ENCODE measurements around the gene CCDC142. TPM values are rescaled to one million over a fixed set of nuclear protein-coding genes. Genes with fewer than 3 reads are reported as not detected.

Gene CCDC142
- polyA plus RNA-seq, 1 donor = 21.3 TPM

DNA sequence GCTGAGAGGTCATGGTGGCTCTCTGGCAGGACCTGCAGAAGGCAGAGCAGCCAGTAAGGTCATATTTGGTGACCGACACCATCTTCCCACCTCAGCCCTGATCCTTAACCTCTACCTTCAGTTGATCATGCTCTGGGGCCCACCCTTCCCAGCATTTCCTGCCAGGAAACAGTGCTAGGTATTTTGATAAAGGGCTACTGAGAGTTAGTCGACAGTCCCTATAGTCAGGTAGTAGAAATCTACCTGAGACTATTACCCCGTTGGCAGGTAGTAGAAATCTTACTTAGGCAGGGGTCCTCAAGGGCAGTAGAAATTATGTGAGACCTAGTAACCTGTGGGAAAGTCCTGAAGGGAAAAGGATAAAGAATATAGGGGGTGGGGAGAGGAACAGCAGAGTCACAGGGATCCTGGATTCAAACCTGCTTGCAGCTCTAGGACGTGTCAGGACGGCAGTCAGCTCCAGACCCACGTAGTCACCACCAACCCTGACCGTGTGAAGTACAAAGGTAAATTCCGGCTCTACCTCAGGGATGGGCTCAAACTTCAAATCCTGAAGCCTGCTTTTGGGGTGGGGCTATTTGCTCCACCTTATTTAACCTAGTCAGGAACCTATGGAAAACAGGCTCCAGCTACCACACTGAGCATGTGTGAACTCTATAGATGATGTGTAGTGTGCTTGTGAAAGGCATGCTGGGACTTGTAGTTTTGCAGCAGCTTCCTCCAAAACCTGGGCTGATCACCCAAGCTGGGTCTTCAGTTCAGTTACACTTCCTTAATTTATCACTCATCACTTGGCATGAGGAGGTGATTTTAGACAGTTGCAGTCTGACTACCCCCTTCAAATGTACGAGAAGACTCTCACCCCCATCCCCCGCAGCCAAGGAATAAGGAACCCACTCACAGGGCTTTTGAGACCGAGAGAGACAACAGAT is 43.2 kb upstream of the CCDC142 start, which contains the start of gene DQX1:
DQX1 (minus strand) TSS at position 515 of the 932 bp plus-strand sequence; CDS start at position 13, 502 bp downstream.
- H3K36me3 ChIP-seq (ENCODE audit: control insufficient read depth, insufficient read depth, low read length) = peaks cover 22% of the 10 kb centered on the region
- H3K27me3 ChIP-seq (ENCODE audit: control insufficient read depth, insufficient read depth, low read length) = no peaks in the 10 kb centered on the region
- H3K4me3 ChIP-seq (ENCODE audit: low read length) = peak within 1 kb of the TSS; percentile 8
- no peaks in the 10 kb centered on the region for H3K9me3 ChIP-seq (ENCODE audit: control insufficient read depth, low read depth, low read length)
- WGBS (ENCODE audit: insufficient coverage, low lambda C conversion rate) = no CpG with 5 or more reads among the region's 11 CpGs
- H3K4me1 ChIP-seq (ENCODE audit: control insufficient read depth, insufficient read depth, low read length) = peaks cover 12% of the 10 kb centered on the region
- H3K27ac ChIP-seq (ENCODE audit: low read length) = peak within 1 kb of the TSS; percentile 20
- peak; percentile 79 to 88 for DNase-seq

DNA sequence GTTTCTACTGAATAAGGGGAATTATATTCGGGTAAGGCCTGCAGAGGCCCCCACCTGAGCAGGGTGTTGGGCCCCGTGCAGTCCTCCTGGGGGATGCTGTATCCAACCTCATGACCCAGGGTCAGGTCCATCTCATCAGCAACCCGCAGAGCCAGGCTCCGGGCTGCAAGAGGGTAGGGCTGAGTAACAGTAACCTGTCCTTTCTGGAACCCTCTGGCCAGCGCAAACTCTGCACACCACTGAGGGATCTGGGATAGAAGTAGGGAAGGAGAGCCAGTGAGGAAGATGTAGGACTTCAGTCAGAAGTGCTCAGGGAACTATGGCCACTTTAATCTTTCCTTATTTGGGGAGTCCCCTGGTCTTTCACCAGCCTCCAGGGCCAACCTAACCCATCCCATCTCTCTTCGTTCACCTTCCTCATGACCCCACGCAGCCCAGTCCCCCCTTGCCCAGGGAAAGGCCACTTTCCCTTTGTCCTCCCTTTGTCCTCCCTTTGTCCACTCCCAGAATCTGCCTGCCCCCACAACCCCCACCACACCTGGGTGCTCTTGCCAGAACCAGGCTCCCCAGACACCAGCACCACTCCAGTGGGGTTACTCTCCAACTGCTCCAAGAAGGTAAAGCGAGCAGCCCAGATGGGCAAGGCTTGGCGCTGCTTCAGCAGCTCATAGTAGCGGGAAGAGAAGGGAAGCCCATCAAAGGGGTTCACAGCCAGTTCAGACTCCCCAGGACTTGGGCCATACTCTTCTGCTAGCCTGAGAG is 42.3 kb upstream of the CCDC142 start:
- no peak overlapping the region for H3K27ac ChIP-seq (ENCODE audit: low read length)
- peaks cover 3% of the 10 kb centered on the region for H3K27me3 ChIP-seq (ENCODE audit: control insufficient read depth, insufficient read depth, low read length)
- peaks cover 8% of the 10 kb centered on the region for H3K4me1 ChIP-seq (ENCODE audit: control insufficient read depth, insufficient read depth, low read length)
- no peaks in the 10 kb centered on the region for H3K9me3 ChIP-seq (ENCODE audit: control insufficient read depth, low read depth, low read length)
- no peak for DNase-seq
- H3K36me3 ChIP-seq (ENCODE audit: control insufficient read depth, insufficient read depth, low read length) = peaks cover 22% of the 10 kb centered on the region
- WGBS (ENCODE audit: insufficient coverage, low lambda C conversion rate) = no CpG with 5 or more reads among the region's 10 CpGs
- peak overlapping the region; percentile 8 for H3K4me3 ChIP-seq (ENCODE audit: low read length)

DNA sequence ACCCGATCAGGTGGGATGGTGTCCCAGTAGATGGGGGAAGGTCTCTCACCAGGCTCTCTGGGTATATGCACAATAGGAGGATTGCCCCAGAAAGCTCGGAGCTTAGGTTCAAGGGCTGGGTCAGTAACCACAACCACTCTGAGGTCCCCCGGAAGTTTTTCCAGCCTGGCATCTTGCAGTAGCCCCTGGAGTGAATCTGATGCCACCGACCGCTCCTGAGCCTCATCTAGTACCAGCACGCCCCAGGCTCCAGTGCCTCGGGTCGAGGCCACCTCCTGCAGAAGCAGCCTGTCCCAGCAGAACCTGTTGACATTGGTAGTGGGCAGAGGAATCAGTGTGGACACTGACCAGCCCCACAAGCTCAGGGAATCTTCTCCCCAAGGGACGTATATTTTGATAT is 41.2 kb upstream of the CCDC142 start:
- WGBS (ENCODE audit: insufficient coverage, low lambda C conversion rate) = no CpG with 5 or more reads among the region's 9 CpGs
- DNase-seq = no peak
- H3K9me3 ChIP-seq (ENCODE audit: control insufficient read depth, low read depth, low read length) = no peaks in the 10 kb centered on the region
- peaks cover 10% of the 10 kb centered on the region for H3K27me3 ChIP-seq (ENCODE audit: control insufficient read depth, insufficient read depth, low read length)
- H3K27ac ChIP-seq (ENCODE audit: low read length) = no peak overlapping the region
- H3K4me3 ChIP-seq (ENCODE audit: low read length) = no peak overlapping the region
- H3K4me1 ChIP-seq (ENCODE audit: control insufficient read depth, insufficient read depth, low read length) = peaks cover 8% of the 10 kb centered on the region
- peaks cover 22% of the 10 kb centered on the region for H3K36me3 ChIP-seq (ENCODE audit: control insufficient read depth, insufficient read depth, low read length)

DNA sequence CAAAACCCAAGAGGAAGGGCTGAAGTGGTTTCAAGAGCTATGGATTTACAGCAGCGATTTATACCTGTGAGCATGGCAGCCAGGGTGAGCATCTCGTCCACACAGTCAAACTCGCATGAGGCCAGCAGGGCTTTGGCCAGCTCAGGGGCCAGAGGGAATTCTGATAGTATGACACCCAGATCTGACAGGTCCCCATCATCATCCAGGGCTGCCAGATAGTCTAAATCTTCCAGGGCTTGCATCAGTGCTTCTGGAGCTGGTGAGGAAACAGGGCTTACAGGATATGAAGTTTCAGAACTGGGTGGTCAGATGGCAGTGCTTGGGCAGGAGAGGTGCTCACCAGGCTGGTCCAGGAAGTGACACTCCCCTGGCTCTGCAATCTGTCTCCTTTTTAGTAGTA is 39.7 kb upstream of the CCDC142 start:
- H3K27ac ChIP-seq (ENCODE audit: low read length) = no peak overlapping the region
- peaks cover 23% of the 10 kb centered on the region for H3K27me3 ChIP-seq (ENCODE audit: control insufficient read depth, insufficient read depth, low read length)
- no CpG with 5 or more reads among the region's 3 CpGs for WGBS (ENCODE audit: insufficient coverage, low lambda C conversion rate)
- no peaks in the 10 kb centered on the region for H3K4me1 ChIP-seq (ENCODE audit: control insufficient read depth, insufficient read depth, low read length)
- no peak overlapping the region for H3K4me3 ChIP-seq (ENCODE audit: low read length)
- DNase-seq = no peak
- peaks cover 14% of the 10 kb centered on the region for H3K36me3 ChIP-seq (ENCODE audit: control insufficient read depth, insufficient read depth, low read length)
- H3K9me3 ChIP-seq (ENCODE audit: control insufficient read depth, low read depth, low read length) = no peaks in the 10 kb centered on the region

DNA sequence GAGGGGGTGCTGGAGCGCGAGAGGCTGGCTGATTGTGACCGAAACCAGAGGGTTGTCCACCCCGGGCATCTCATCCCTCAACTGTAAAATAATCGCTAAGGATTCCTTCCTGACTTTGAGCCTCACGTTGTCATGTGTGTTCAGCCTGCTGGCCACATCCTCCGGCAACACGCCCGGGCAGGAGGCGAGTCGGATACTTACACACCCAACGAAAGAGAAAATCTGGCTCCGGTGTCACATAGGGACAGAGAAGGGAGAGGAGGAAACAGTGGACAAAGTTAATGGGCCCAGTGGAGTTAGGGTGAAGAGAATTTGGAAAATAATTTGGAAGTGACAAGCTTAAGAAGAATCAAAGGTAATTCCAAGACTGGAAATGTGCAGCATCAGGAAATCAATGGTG is 33.9 kb upstream of the CCDC142 start:
- Histone ChIP-seq H3K27me3 (ENCODE audit: control insufficient read depth, insufficient read depth, low read length) (peaks cover 80% of the 10 kb centered on the region), H3K27ac (ENCODE audit: low read length) (no peak overlapping the region), H3K36me3 (ENCODE audit: control insufficient read depth, insufficient read depth, low read length) (no peaks in the 10 kb centered on the region), H3K4me3 (ENCODE audit: low read length) (no peak overlapping the region), H3K9me3 (ENCODE audit: control insufficient read depth, low read depth, low read length) (peaks cover 23% of the 10 kb centered on the region), H3K4me1 (ENCODE audit: control insufficient read depth, insufficient read depth, low read length) (peaks cover 5% of the 10 kb centered on the region)
- no peak for DNase-seq
- no CpG with 5 or more reads among the region's 13 CpGs for WGBS (ENCODE audit: insufficient coverage, low lambda C conversion rate)

DNA sequence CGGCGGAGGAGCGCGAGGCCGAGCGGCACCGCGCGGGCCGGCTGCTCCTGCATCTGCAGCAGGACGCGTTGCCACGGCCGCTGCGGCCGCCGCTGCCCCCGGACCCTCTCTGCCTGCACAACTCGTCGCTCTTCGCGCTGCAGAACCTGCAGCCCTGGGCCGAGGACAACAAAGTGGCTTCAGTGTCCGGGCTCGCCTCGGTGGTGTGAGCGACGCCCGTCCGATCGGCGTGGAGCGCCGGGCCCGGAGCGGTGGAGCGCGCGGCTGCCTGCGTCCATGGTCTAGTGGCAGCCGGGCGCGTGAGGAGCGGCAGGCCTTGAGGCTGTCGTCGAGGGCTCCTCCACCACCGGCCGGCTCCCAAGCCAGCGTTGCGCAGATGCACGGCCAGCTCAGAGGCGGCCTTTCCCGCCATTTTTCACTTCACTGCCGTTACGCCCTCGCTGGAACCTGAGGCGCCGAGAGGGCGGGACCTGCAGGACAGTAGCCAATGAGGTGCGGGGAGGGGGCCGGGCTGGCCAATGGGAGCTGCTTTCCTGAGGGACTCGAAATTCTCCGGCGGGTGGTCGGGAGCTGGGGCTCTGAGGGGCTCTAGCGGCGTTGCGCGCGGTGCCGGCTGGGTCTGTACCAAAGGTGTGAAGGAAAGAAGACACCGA is 33.3 kb upstream of the CCDC142 start:
- peaks cover 23% of the 10 kb centered on the region for H3K9me3 ChIP-seq (ENCODE audit: control insufficient read depth, low read depth, low read length)
- H3K27ac ChIP-seq (ENCODE audit: low read length) = no peak overlapping the region
- peaks cover 85% of the 10 kb centered on the region for H3K27me3 ChIP-seq (ENCODE audit: control insufficient read depth, insufficient read depth, low read length)
- no CpG with 5 or more reads among the region's 72 CpGs for WGBS (ENCODE audit: insufficient coverage, low lambda C conversion rate)
- peaks cover 5% of the 10 kb centered on the region for H3K4me1 ChIP-seq (ENCODE audit: control insufficient read depth, insufficient read depth, low read length)
- no peak overlapping the region for H3K4me3 ChIP-seq (ENCODE audit: low read length)
- H3K36me3 ChIP-seq (ENCODE audit: control insufficient read depth, insufficient read depth, low read length) = no peaks in the 10 kb centered on the region
- peak; percentile 36 to 61 for DNase-seq

DNA sequence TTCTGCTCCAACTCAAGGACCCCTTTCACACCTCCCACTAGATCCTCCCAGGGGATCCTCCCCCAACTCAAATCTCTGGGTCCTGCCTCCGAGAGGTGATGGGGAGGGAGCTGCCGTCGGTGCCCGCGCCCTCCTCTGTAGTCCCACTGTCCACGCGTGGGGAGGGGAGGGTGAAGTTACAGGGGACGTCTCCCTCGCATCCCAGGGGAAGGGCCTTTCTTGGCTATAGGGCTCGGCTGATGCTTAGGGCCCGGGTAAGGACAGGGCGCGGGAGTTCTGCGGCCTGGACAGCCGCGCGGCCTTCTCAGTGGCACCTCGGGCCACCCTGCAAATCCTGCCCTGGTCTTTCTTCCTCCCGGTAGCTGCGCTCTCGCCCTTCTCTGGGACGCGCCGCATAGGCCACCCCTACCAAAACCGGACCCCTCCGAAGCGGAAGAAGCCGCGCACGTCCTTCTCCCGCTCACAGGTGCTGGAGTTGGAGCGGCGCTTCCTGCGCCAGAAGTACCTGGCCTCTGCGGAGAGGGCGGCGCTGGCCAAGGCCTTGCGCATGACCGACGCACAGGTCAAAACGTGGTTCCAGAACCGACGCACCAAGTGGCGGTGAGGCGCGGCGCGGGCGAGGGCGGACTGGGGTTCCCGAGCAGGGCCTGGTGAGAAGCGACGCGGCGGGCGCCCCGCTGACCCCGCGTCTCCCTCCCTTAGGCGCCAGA is 32.6 kb upstream of the CCDC142 start:
- WGBS (ENCODE audit: insufficient coverage, low lambda C conversion rate) = no CpG with 5 or more reads among the region's 60 CpGs
- Histone ChIP-seq H3K4me1 (ENCODE audit: control insufficient read depth, insufficient read depth, low read length) (peaks cover 5% of the 10 kb centered on the region), H3K27ac (ENCODE audit: low read length) (no peak overlapping the region), H3K9me3 (ENCODE audit: control insufficient read depth, low read depth, low read length) (peaks cover 23% of the 10 kb centered on the region), H3K36me3 (ENCODE audit: control insufficient read depth, insufficient read depth, low read length) (no peaks in the 10 kb centered on the region), H3K4me3 (ENCODE audit: low read length) (no peak overlapping the region), H3K27me3 (ENCODE audit: control insufficient read depth, insufficient read depth, low read length) (peaks cover 89% of the 10 kb centered on the region)
- DNase-seq = peak in 1 of 2 donors; percentile 47

DNA sequence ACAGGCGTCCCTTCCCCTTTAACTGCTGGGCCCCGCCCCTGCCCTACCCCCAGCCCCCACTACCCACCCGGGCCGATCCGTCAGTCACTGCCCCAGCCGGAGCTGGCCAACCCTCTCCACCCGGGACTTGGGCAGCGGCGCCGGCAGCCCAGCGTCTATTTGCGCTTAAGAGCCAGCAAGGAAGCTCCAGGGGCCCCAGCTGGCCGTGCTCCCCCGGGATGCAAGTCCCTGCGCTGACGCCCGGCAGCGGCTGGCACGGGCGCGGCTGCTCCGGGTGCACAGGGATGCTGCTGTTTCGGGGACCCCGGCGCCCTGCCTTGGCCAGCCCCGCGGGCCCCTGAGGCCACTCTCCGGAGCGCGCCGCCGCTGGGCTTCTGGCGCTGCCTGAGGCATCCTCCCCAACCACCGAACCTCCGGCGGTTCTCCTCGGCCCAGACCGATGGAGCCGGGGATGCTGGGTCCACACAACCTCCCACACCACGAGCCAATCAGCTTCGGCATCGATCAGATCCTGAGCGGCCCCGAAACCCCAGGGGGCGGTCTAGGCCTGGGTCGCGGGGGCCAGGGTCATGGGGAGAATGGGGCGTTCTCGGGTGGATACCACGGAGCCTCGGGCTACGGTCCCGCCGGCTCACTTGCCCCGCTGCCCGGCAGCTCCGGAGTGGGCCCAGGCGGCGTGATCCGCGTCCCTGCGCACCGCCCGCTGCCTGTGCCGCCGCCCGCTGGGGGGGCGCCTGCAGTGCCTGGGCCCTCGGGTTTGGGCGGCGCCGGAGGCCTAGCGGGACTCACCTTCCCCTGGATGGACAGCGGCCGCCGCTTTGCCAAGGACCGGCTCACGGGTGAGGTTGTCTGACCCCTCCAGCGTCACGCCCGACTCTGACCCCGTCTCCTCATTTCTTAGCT is 31.8 kb upstream of the CCDC142 start, which contains the start of gene TLX2:
TLX2 (plus strand) TSS at position 83 of the 903 bp plus-strand sequence; CDS start at position 440, 357 bp downstream.
- Histone ChIP-seq H3K4me3 (ENCODE audit: low read length) (no peak within 1 kb of the TSS), H3K27me3 (ENCODE audit: control insufficient read depth, insufficient read depth, low read length) (peaks cover 95% of the 10 kb centered on the region), H3K4me1 (ENCODE audit: control insufficient read depth, insufficient read depth, low read length) (peaks cover 5% of the 10 kb centered on the region), H3K27ac (ENCODE audit: low read length) (peak within 1 kb of the TSS; percentile 35), H3K36me3 (ENCODE audit: control insufficient read depth, insufficient read depth, low read length) (no peaks in the 10 kb centered on the region), H3K9me3 (ENCODE audit: control insufficient read depth, low read depth, low read length) (peaks cover 23% of the 10 kb centered on the region)
- no peak for DNase-seq
- no CpG with 5 or more reads among the region's 82 CpGs for WGBS (ENCODE audit: insufficient coverage, low lambda C conversion rate)
